GM12878 (cell line): Measurements from ENCODE around the gene NRP2. TPM values are rescaled to one million over a fixed set of nuclear protein-coding genes. Genes with fewer than 3 reads are reported as not detected.
A peak's percentile ranks its signal among the peaks of the same experiment; 100 is the strongest.

Experiments
- ATAC-seq: fragments of 200-7000 bp; cut with Tn5 transposase; 3 replicates; pipeline ENCODE4 v1.9.1; 2020; ENCODE audit warnings: mild to moderate bottlenecking, moderate library complexity
- BruUV-seq: library from RNA; stranded (reverse); fragments of 400-500 nt; replicated peaks from 2 replicates; lab custom pipeline; 2021; lab: Mats Ljungman, UMichigan
- CTCF ChIA-PET: fragments of 300-600 bp; sonication (Branson Sonifier 250); formaldehyde crosslinking; extraction: SDS; loops from one replicate; lab custom pipeline; 2021; ENCODE audit warnings: inconsistent platforms; lab: Yijun Ruan, JAX
- POLR2A ChIA-PET: fragments of 350-600 bp; formaldehyde crosslinking; extraction: SDS; loops from one replicate; lab custom pipeline; 2021; ENCODE audit warnings: inconsistent platforms; lab: Charles Lee
- RAD21 ChIA-PET: fragments of 300-600 bp; sonication (Branson Sonifier 250); formaldehyde crosslinking; loops from one replicate; lab custom pipeline; 2023; ENCODE audit warnings: antibody characterized with exemption; ENCODE audit not compliant: unreplicated experiment; lab: Charles Lee
- SMC1A ChIA-PET: fragments of 300-600 bp; sonication (Branson Sonifier 250); formaldehyde crosslinking; loops from one replicate; lab custom pipeline; 2023; ENCODE audit not compliant: unreplicated experiment, uncharacterized antibody; lab: Charles Lee
- DNase-seq: peaks from one replicate; pipeline ENCODE4 v3.0.0-alpha.2; 2011; ENCODE audit warnings: low read depth, low spot score
- FAIRE-seq: peaks from 3 replicates; lab custom pipeline; 2011; peaks lifted over from hg19 to GRCh38; lab: Jason Lieb, UNC
- H2AFZ ChIP-seq: 2 replicates; pipeline ENCODE4 v1.6.0; 2011; ENCODE audit warnings: low read depth, low read length, control low read depth; ENCODE audit not compliant: control insufficient read depth
- H3K27ac ChIP-seq: 2 replicates; pipeline ENCODE4 v1.5.1; 2011; ENCODE audit warnings: control low read depth; ENCODE audit not compliant: control insufficient read depth, insufficient read depth
- H3K27me3 ChIP-seq, 2 experiments: replicated peaks in 1 of 2; 2 replicates each; pipeline versions ENCODE4 v1.6.0 to v1.6.1; 2011; ENCODE audit warnings: low read length in 1 of 2; ENCODE audit not compliant: control insufficient read depth in 2 of 2, insufficient read depth in 2 of 2
- H3K36me3 ChIP-seq, 2 experiments: 2 replicates each; pipeline ENCODE4 v1.5.1; 2011; ENCODE audit warnings: low read length in 1 of 2; ENCODE audit not compliant: control insufficient read depth in 2 of 2, insufficient read depth in 2 of 2
- H3K4me1 ChIP-seq: 2 replicates; pipeline ENCODE4 v1.6.1; 2011; ENCODE audit warnings: mild to moderate bottlenecking, low read length, moderate library complexity, mixed read lengths; ENCODE audit not compliant: control insufficient read depth, insufficient read depth
- H3K4me2 ChIP-seq: 2 replicates; pipeline ENCODE4 v1.6.0; 2011; ENCODE audit warnings: control low read depth; ENCODE audit not compliant: control insufficient read depth, insufficient read depth
- H3K4me3 ChIP-seq: fragments of 200-600 bp; sonication (generic); 2 replicates; pipeline ENCODE4 v1.5.1; 2016
- H3K79me2 ChIP-seq: 2 replicates; pipeline ENCODE4 v1.6.0; 2011; ENCODE audit warnings: low read length; ENCODE audit not compliant: control insufficient read depth, insufficient read depth
- H3K9ac ChIP-seq: 2 replicates; pipeline ENCODE4 v1.8.0; 2011; ENCODE audit warnings: low read length, control low read depth, mixed read lengths; ENCODE audit not compliant: control insufficient read depth, insufficient read depth
- H3K9me3 ChIP-seq: replicated peaks from 3 replicates; pipeline ENCODE4 v1.5.1; 2011; ENCODE audit warnings: mild to moderate bottlenecking, low read length; ENCODE audit not compliant: control insufficient read depth, insufficient read depth
- H4K20me1 ChIP-seq: 2 replicates; pipeline ENCODE4 v1.6.0; 2011; ENCODE audit not compliant: control insufficient read depth, insufficient read depth
- BCL3 ChIP-seq: IDR thresholded peaks from 2 replicates; pipeline ENCODE4 v1.6.1; 2011; ENCODE audit warnings: borderline replicate concordance, low read depth, mild to moderate bottlenecking, moderate library complexity, low read length; ENCODE audit not compliant: insufficient read depth, poor library complexity, severe bottlenecking
- CTCF ChIP-seq, 3 experiments: IDR thresholded peaks in 2 of 3; conservative IDR thresholded peaks in 1 of 3; 2 replicates each; pipeline ENCODE4 v1.5.1; 2011; ENCODE audit warnings: low read depth in 3 of 3, low read length in 3 of 3, mild to moderate bottlenecking in 3 of 3, control low read depth in 2 of 3, moderate library complexity in 2 of 3, inconsistent platforms in 1 of 3, mixed read lengths in 1 of 3; ENCODE audit not compliant: control insufficient read depth in 2 of 3, insufficient read depth in 1 of 3; ENCODE audit errors: extremely low read depth in 1 of 3
- GABPA ChIP-seq: IDR thresholded peaks from 2 replicates; pipeline ENCODE4 v1.6.1; 2014; ENCODE audit warnings: antibody characterized with exemption, low read depth, mild to moderate bottlenecking, inconsistent platforms
- JUND ChIP-seq: IDR thresholded peaks from 2 replicates; pipeline ENCODE4 v1.6.1; 2012; ENCODE audit warnings: low read depth, mild to moderate bottlenecking, low read length, improper control_type of control experiment, moderate library complexity
- MEF2A ChIP-seq: IDR thresholded peaks from 2 replicates; pipeline ENCODE4 v1.6.1; 2011; ENCODE audit warnings: low read depth, mild to moderate bottlenecking, low read length, moderate library complexity; ENCODE audit not compliant: insufficient read depth
- MLLT1 ChIP-seq: fragments of 450-650 bp; IDR thresholded peaks from 2 replicates; pipeline ENCODE4 v1.6.1; 2016; ENCODE audit warnings: mild to moderate bottlenecking
- RAD21 ChIP-seq: IDR thresholded peaks from 2 replicates; pipeline ENCODE4 v1.6.1; 2011; ENCODE audit warnings: mild to moderate bottlenecking, low read depth, low read length, moderate library complexity; ENCODE audit not compliant: insufficient read depth
- SMAD5 ChIP-seq: IDR thresholded peaks from 2 replicates; pipeline ENCODE4 v1.6.1; 2016; ENCODE audit warnings: antibody characterized with exemption, low read depth
- USF1 ChIP-seq: IDR thresholded peaks from 2 replicates; pipeline ENCODE4 v1.6.1; 2011; ENCODE audit warnings: borderline replicate concordance, low read depth, mild to moderate bottlenecking, moderate library complexity, mixed read lengths, low read length; ENCODE audit not compliant: insufficient read depth; ENCODE audit errors: extremely low read length
- USF2 ChIP-seq: IDR thresholded peaks from 2 replicates; pipeline ENCODE4 v1.6.1; 2011; ENCODE audit warnings: low read depth, low read length, improper control_type of control experiment, borderline replicate concordance
- ZNF217 ChIP-seq: fragments of 450-650 bp; IDR thresholded peaks from 2 replicates; pipeline ENCODE4 v1.6.1; 2017; ENCODE audit warnings: antibody characterized with exemption, mild to moderate bottlenecking
- whole genome bisulfite sequencing: methylation state at CpG from one replicate; pipeline ENCODE4 v1.1.6; 2016; ENCODE audit warnings: low lambda C conversion rate; ENCODE audit not compliant: insufficient replicate concordance, insufficient coverage; ENCODE audit errors: missing lambda C conversion rate; 5-methylcytosine and 5-hydroxymethylcytosine counted together
- in situ Hi-C: fragments of 300-500 bp; cut with MboI; formaldehyde crosslinking; loops from 9 replicates; pipeline ENCODE4 v1.14.3; 2018; ENCODE audit warnings: mixed read lengths
- intact Hi-C: fragments of 100-400 bp; cut with micrococcal nuclease; formaldehyde crosslinking; loops from one replicate; pipeline ENCODE4 v1.14.2; 2022; ENCODE audit not compliant: unreplicated experiment
- polyA plus RNA-seq, 11 experiments: library from polyadenylated mRNA; depleted of rRNA in 4 of 11; unstranded in 6 of 11; stranded (reverse) in 5 of 11; fragments of >200 nt; fragmentation: Nextera tagmentation in 4 of 11; fragmentation: Illumina TruSeq in 1 of 11; extraction: Ambion mirVana in 4 of 11; extraction: Trizol in 1 of 11; gene quantifications; 1 replicate in 1 of 11; 2 replicates in 10 of 11; pipeline versions ENCODE4 v1.2.1 to v1.2.3, GENCODE V29; 2011 to 2016; ENCODE audit warnings: inconsistent platforms in 2 of 11, missing spikeins in 2 of 11, low read depth in 1 of 11
- total RNA-seq, 4 experiments: library from RNA; depleted of rRNA in 3 of 4; stranded (reverse); fragments of >200 nt in 3 of 4; fragmentation: Illumina TruSeq in 1 of 4; extraction: Trizol in 1 of 4; gene quantifications; 2 replicates each; pipeline versions ENCODE4 v1.2.1 to v1.2.3, GENCODE V29; 2013 to 2021

NRP2 gene
- total and polyA plus RNA-seq, 10 of the 15 experiments (the other 5 are each of a cell fraction or from before 2014, with no cell fraction given), result 0.06 to 1.2 (median 0.46) TPM

- SMC1A ChIA-PET, result interaction anchor here (1.0 to 2.3 kb wide), 7 partner anchors 9 to 45 kb away, joined by 3 to 19 read pairs (median 4); no protein-coding TSS in a partner anchor
- in situ Hi-C loops, result loop anchor here (25.0 kb wide), 1 partner anchor 1616 kb away; no protein-coding TSS in a partner anchor
Measured at GRCh38 chr2:205721057-205721449, 38.8 kb downstream of the NRP2 start.

More at GRCh38 chr2:205721057-205721449, 38.8 kb downstream of the NRP2 start:
- FAIRE-seq (no peak), ATAC-seq (peak; percentile 75), DNase-seq (no peak)
- intact Hi-C loops, result no loop called here
- no peak overlapping the region for H3K9ac ChIP-seq
- TF ChIP-seq SMAD5, result no peak
- TF ChIP-seq MLLT1, result no peak
- 0 out of 2 replicates have a peak, but pooled peaks have one; percentile 7 for TF ChIP-seq RAD21
- TF ChIP-seq ZNF217, result no peak
- TF ChIP-seq CTCF (IDR thresholded peaks at IDR 0.05 in 2 of 3, conservative IDR thresholded peaks at IDR 0.05 in 1 of 3; ENCODE audit: control insufficient read depth in 2 of 3, extremely low read depth in 1 of 3, insufficient read depth in 1 of 3, low read depth in 3 of 3, low read length in 3 of 3), result peak; percentile 4 to 41 (median 37); a peak in 2 of 6 replicates
- TF ChIP-seq GABPA, result no peak
- TF ChIP-seq USF1, result no peak
- no peak for TF ChIP-seq JUND
- TF ChIP-seq USF2, result no peak
- no peak for TF ChIP-seq MEF2A
- no peak for TF ChIP-seq BCL3
- no peak overlapping the region for H2AFZ ChIP-seq
- no peak overlapping the region for H3K4me3 ChIP-seq
- H4K20me1 ChIP-seq, result no peaks in the 10 kb centered on the region
- no peaks in the 10 kb centered on the region for H3K79me2 ChIP-seq
- no TSS peak for BruUV-seq
- ChIA-PET POLR2A (interaction anchor here (1.1 kb wide), 1 partner anchor 14 kb away, joined by 3 read pairs; no protein-coding TSS in a partner anchor), CTCF (interaction anchor here (1.0 to 4.3 kb wide), 13 partner anchors 10 to 398 kb away, joined by 3 to 22 read pairs (median 4); partner anchors contain the start of gene NRP2), RAD21 (interaction anchor here (2.4 to 2.6 kb wide), 2 partner anchors 14 to 42 kb away, joined by 10 to 14 read pairs; no protein-coding TSS in a partner anchor)
- no peaks in the 10 kb centered on the region for H3K27me3 ChIP-seq
- H3K4me2 ChIP-seq, result no peak overlapping the region
- WGBS, result 78% methylated on average over 8 of the region's 8 CpGs
- no peaks in the 10 kb centered on the region for H3K9me3 ChIP-seq
- no peak overlapping the region for H3K27ac ChIP-seq
- H3K36me3 ChIP-seq, result no peaks in the 10 kb centered on the region
- H3K4me1 ChIP-seq, result peaks cover 17% of the 10 kb centered on the region
